WTC11 (cell line): Measurements from ENCODE around the gene PLCL2. TPM values are rescaled to one million over a fixed set of nuclear protein-coding genes. Genes with fewer than 3 reads are reported as not detected.

Source experiments
- ATAC-seq: fragments of 200-7000 bp; cut with Tn5 transposase; 2 replicates; pipeline ENCODE4 v1.10.0; 2021; ENCODE audit warnings: mild to moderate bottlenecking, moderate library complexity
- CTCF ChIA-PET: fragments of 300-600 bp; sonication (Branson Sonifier 250); formaldehyde crosslinking; loops from one replicate; lab custom pipeline; 2021; ENCODE audit warnings: antibody characterized with exemption; lab: Charles Lee
- POLR2A ChIA-PET: fragments of 350-600 bp; sonication (Branson Sonifier 250); formaldehyde crosslinking; loops from one replicate; lab custom pipeline; 2021; ENCODE audit warnings: antibody characterized with exemption; lab: Charles Lee
- DNase-seq: peaks from one replicate; pipeline ENCODE4 v3.0.0; 2021; ENCODE audit warnings: low spot score
- H3K27ac Mint-ChIP-seq: 2 replicates; pipeline ENCODE4 v1.8.0; 2021; ENCODE audit warnings: mixed read lengths
- H3K27me3 Mint-ChIP-seq: 2 replicates; pipeline ENCODE4 v1.8.0; 2021; ENCODE audit warnings: low read depth, mild to moderate bottlenecking, moderate library complexity, mixed read lengths
- H3K36me3 Mint-ChIP-seq: 2 replicates; pipeline ENCODE4 v1.8.0; 2021; ENCODE audit warnings: mixed read lengths
- H3K4me1 Mint-ChIP-seq: 2 replicates; pipeline ENCODE4 v1.8.0; 2022; ENCODE audit warnings: mixed read lengths
- H3K4me3 Mint-ChIP-seq: 2 replicates; pipeline ENCODE4 v1.8.0; 2021; ENCODE audit warnings: mild to moderate bottlenecking, moderate library complexity, mixed read lengths
- H3K9me3 Mint-ChIP-seq: 2 replicates; pipeline ENCODE4 v1.8.0; 2021; ENCODE audit warnings: mixed read lengths
- ARID4B ChIP-seq: sonication (generic); formaldehyde crosslinking; IDR thresholded peaks from 2 replicates; pipeline ENCODE4 v1.8.0; 2023; ENCODE audit warnings: missing genetic modification reagents, mild to moderate bottlenecking, borderline replicate concordance
- CTCF ChIP-seq: fragments of 200-600 bp; IDR thresholded peaks from 2 replicates; pipeline ENCODE4 v1.8.0; 2022; ENCODE audit warnings: antibody characterized with exemption
- E2F5 ChIP-seq: sonication (generic); formaldehyde crosslinking; IDR thresholded peaks from 2 replicates; pipeline ENCODE4 v1.8.1; 2022; ENCODE audit warnings: mild to moderate bottlenecking, moderate library complexity, missing genetic modification reagents
- ESRRA ChIP-seq: sonication (generic); formaldehyde crosslinking; IDR thresholded peaks from 2 replicates; pipeline ENCODE4 v1.8.1; 2022; ENCODE audit warnings: mild to moderate bottlenecking, missing genetic modification reagents, borderline replicate concordance
- NFYB ChIP-seq: sonication (generic); formaldehyde crosslinking; conservative IDR thresholded peaks from 2 replicates; pipeline ENCODE4 v1.8.0; 2022; ENCODE audit warnings: low read depth, missing genetic modification reagents
- RELA ChIP-seq: sonication (generic); formaldehyde crosslinking; IDR thresholded peaks from 2 replicates; pipeline ENCODE4 v1.8.1; 2022; ENCODE audit warnings: missing genetic modification reagents, mild to moderate bottlenecking, borderline replicate concordance
- RORB ChIP-seq: fragments of 250-450 bp; sonication (Bioruptor Pico); IDR thresholded peaks from 2 replicates; pipeline ENCODE4 v1.9.0; 2021; ENCODE audit warnings: mild to moderate bottlenecking
- SP1 ChIP-seq: sonication (generic); formaldehyde crosslinking; conservative IDR thresholded peaks from 2 replicates; pipeline ENCODE4 v1.8.1; 2022; ENCODE audit warnings: missing genetic modification reagents
- TEAD1 ChIP-seq: sonication (generic); formaldehyde crosslinking; IDR thresholded peaks from 2 replicates; pipeline ENCODE4 v1.8.0; 2022; ENCODE audit warnings: mild to moderate bottlenecking, missing genetic modification reagents
- ZMAT4 ChIP-seq: fragments of 250-450 bp; sonication (Bioruptor Pico); IDR thresholded peaks from 2 replicates; pipeline ENCODE4 v1.9.0; 2021; ENCODE audit warnings: mild to moderate bottlenecking
- ZNF423 ChIP-seq: fragments of 250-450 bp; sonication (Bioruptor Pico); IDR thresholded peaks from 2 replicates; pipeline ENCODE4 v2.1.2; 2022; ENCODE audit warnings: mild to moderate bottlenecking, moderate library complexity
- ZNF532 ChIP-seq: fragments of 250-450 bp; sonication (Bioruptor Pico); IDR thresholded peaks from 2 replicates; pipeline ENCODE4 v1.9.0; 2021; ENCODE audit warnings: mild to moderate bottlenecking, borderline replicate concordance
- total RNA-seq: library from RNA; stranded (reverse); gene quantifications from 3 replicates; pipeline ENCODE4 v1.2.3, GENCODE V29; 2021
- TF ChIP-seq, protein P1 (sequence below): fragments of 250-450 bp; sonication (Bioruptor Pico); IDR thresholded peaks from 2 replicates; pipeline ENCODE4 v1.9.0; 2021; ENCODE audit warnings: mild to moderate bottlenecking
- TF ChIP-seq, protein P2 (sequence below): sonication (generic); formaldehyde crosslinking; IDR thresholded peaks from 2 replicates; pipeline ENCODE4 v1.8.1; 2022; ENCODE audit warnings: low read depth, mild to moderate bottlenecking, moderate library complexity, missing genetic modification reagents, borderline replicate concordance
- TF ChIP-seq, protein P3 (sequence below): sonication (generic); formaldehyde crosslinking; conservative IDR thresholded peaks from 2 replicates; pipeline ENCODE4 v1.8.1; 2022; ENCODE audit warnings: mild to moderate bottlenecking, missing genetic modification reagents

The PLCL2 gene
- total RNA-seq, 1 experiment from 2014 or later = 11.8 TPM

DNA sequence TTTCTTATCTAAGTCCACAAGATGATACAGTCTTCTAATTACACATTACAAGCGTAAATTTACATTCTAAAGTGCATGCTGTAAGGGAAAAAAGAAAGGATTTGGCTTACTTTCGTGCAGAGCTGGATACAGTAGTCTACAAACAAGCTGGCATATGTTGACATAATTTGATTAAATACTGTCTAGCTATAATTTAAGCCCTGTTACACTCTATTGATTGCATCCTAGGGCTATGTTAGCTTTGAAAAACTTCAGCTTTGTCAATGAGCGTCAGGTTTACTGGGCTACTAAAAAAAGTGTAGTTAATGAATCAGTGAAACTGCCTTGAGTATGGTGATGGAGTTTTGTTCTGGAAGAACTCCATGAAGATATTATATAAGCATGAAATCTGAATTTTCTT is 24.5 kb upstream of the PLCL2 start (continued):
- TF ChIP-seq ARID4B (CRISPR knock-in tag) (no peak), E2F5 (CRISPR knock-in tag) (no peak), SP1 (CRISPR knock-in tag) (no peak), NFYB (CRISPR knock-in tag) (no peak), ZNF532 (no peak)

GRCh38 chr3:16861432-16861831 is 23.3 kb upstream of the PLCL2 start:
- no peak overlapping the region for H3K4me3 Mint-ChIP-seq
- ATAC-seq (no peak), DNase-seq (no peak)
- no peaks in the 10 kb centered on the region for H3K36me3 Mint-ChIP-seq
- TF ChIP-seq RORB (CRISPR knock-in tag) = no peak
- no peak for TF ChIP-seq ZNF423 (CRISPR knock-in tag)
- no peak for TF ChIP-seq ESRRA
- no peak for TF ChIP-seq CTCF
- TF ChIP-seq TEAD1 (CRISPR knock-in tag) = no peak
- TF ChIP-seq, protein P1, sequence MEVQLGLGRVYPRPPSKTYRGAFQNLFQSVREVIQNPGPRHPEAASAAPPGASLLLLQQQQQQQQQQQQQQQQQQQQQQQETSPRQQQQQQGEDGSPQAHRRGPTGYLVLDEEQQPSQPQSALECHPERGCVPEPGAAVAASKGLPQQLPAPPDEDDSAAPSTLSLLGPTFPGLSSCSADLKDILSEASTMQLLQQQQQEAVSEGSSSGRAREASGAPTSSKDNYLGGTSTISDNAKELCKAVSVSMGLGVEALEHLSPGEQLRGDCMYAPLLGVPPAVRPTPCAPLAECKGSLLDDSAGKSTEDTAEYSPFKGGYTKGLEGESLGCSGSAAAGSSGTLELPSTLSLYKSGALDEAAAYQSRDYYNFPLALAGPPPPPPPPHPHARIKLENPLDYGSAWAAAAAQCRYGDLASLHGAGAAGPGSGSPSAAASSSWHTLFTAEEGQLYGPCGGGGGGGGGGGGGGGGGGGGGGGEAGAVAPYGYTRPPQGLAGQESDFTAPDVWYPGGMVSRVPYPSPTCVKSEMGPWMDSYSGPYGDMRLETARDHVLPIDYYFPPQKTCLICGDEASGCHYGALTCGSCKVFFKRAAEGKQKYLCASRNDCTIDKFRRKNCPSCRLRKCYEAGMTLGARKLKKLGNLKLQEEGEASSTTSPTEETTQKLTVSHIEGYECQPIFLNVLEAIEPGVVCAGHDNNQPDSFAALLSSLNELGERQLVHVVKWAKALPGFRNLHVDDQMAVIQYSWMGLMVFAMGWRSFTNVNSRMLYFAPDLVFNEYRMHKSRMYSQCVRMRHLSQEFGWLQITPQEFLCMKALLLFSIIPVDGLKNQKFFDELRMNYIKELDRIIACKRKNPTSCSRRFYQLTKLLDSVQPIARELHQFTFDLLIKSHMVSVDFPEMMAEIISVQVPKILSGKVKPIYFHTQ (CRISPR knock-in tag) = no peak
- TF ChIP-seq, protein P2, sequence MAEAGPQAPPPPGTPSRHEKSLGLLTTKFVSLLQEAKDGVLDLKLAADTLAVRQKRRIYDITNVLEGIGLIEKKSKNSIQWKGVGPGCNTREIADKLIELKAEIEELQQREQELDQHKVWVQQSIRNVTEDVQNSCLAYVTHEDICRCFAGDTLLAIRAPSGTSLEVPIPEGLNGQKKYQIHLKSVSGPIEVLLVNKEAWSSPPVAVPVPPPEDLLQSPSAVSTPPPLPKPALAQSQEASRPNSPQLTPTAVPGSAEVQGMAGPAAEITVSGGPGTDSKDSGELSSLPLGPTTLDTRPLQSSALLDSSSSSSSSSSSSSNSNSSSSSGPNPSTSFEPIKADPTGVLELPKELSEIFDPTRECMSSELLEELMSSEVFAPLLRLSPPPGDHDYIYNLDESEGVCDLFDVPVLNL = no peak
- TF ChIP-seq, protein P3, sequence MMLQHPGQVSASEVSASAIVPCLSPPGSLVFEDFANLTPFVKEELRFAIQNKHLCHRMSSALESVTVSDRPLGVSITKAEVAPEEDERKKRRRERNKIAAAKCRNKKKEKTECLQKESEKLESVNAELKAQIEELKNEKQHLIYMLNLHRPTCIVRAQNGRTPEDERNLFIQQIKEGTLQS (CRISPR knock-in tag) = no peak
- TF ChIP-seq RELA = no peak
- TF ChIP-seq ZMAT4 (CRISPR knock-in tag) = no peak
- H3K27me3 Mint-ChIP-seq = no peaks in the 10 kb centered on the region; the same call in 1 of the 2 replicates
- peaks cover 6% of the 10 kb centered on the region; the same call in 1 of the 2 replicates for H3K9me3 Mint-ChIP-seq
- H3K4me1 Mint-ChIP-seq = no peaks in the 10 kb centered on the region
- CTCF ChIA-PET = interaction anchor here (1.3 to 1.5 kb wide), 2 partner anchors 10 to 23 kb away, joined by 4 read pairs; no protein-coding TSS in a partner anchor
- POLR2A ChIA-PET = no interaction called here
- no peak overlapping the region for H3K27ac Mint-ChIP-seq
